ENCODE measurements around the gene CRTAC1.

CRTAC1 gene

GRCh38 chr10:98039690-98040381, 9.4 kb upstream of the CRTAC1 start:
- TF ChIP-seq CTCF (IDR thresholded peaks at IDR 0.05): no peak
- no peak for TF ChIP-seq ZFX (IDR thresholded peaks at IDR 0.05; ENCODE audit: borderline replicate concordance)
- no peak overlapping the region for H3K27ac ChIP-seq

- TF ChIP-seq CTCF (IDR thresholded peaks at IDR 0.05) (no peak), ZFX (IDR thresholded peaks at IDR 0.05; ENCODE audit: borderline replicate concordance) (no peak)
- no peak overlapping the region for H3K27ac ChIP-seq
Measured at GRCh38 chr10:98038288-98038687, 7.9 kb upstream of the CRTAC1 start.

- H3K27ac ChIP-seq: no peak overlapping the region
- TF ChIP-seq CTCF (IDR thresholded peaks at IDR 0.05): no peak
- TF ChIP-seq ZFX (IDR thresholded peaks at IDR 0.05; ENCODE audit: borderline replicate concordance): no peak
Measured at GRCh38 chr10:98035599-98035998, 5.2 kb upstream of the CRTAC1 start.

GRCh38 chr10:98033515-98033914, 3.1 kb upstream of the CRTAC1 start:
- TF ChIP-seq CTCF (IDR thresholded peaks at IDR 0.05) (no peak), ZFX (IDR thresholded peaks at IDR 0.05; ENCODE audit: borderline replicate concordance) (no peak)
- H3K27ac ChIP-seq: no peak overlapping the region

GRCh38 chr10:98031440-98031839, 1.0 kb upstream of the CRTAC1 start:
- TF ChIP-seq ZFX (IDR thresholded peaks at IDR 0.05; ENCODE audit: borderline replicate concordance) (no peak), CTCF (IDR thresholded peaks at IDR 0.05) (no peak)
- H3K27ac ChIP-seq: no peak overlapping the region

- no peak for TF ChIP-seq ZFX (IDR thresholded peaks at IDR 0.05; ENCODE audit: borderline replicate concordance)
- no peak for TF ChIP-seq CTCF (IDR thresholded peaks at IDR 0.05)
- no peak overlapping the region for H3K27ac ChIP-seq
Measured at GRCh38 chr10:98030991-98031431, 590 bp upstream of the CRTAC1 start.

GRCh38 chr10:98029149-98030092, 1.0 kb downstream of the CRTAC1 start:
- H3K27ac ChIP-seq: no peak overlapping the region
- TF ChIP-seq CTCF (IDR thresholded peaks at IDR 0.05): no peak
- no peak for TF ChIP-seq ZFX (IDR thresholded peaks at IDR 0.05; ENCODE audit: borderline replicate concordance)

Data from 22Rv1 (cell line).